Progenitor cell of endocrine pancreas (in vitro differentiated cells): ENCODE data around the gene SLC16A3. TPM values are rescaled to one million over a fixed set of nuclear protein-coding genes. Genes with fewer than 3 reads are reported as not detected.
A peak's percentile ranks its signal among the peaks of the same experiment; 100 is the strongest.
"Not testable (repeated sequence)": the region's sequence is repeated elsewhere in the genome, so short reads cannot be mapped to it uniquely, and the experiment has no call there.

Experiments used
- DNase-seq: peaks from one replicate; pipeline ENCODE4 v3.0.0; 2021; ENCODE audit warnings: low spot score; ENCODE audit not compliant: unreplicated experiment
- H3K27ac Mint-ChIP-seq: 2 replicates; pipeline ENCODE4 v1.8.0; 2021; ENCODE audit warnings: mild to moderate bottlenecking, moderate library complexity, mixed read lengths
- H3K27me3 Mint-ChIP-seq: 2 replicates; pipeline ENCODE4 v1.8.0; 2021; ENCODE audit warnings: mixed read lengths
- H3K36me3 Mint-ChIP-seq: 2 replicates; pipeline ENCODE4 v1.8.0; 2022; ENCODE audit warnings: mixed read lengths; ENCODE audit not compliant: insufficient read depth
- H3K4me1 Mint-ChIP-seq: 2 replicates; pipeline ENCODE4 v1.8.0; 2021; ENCODE audit warnings: low read depth, mixed read lengths
- H3K4me3 Mint-ChIP-seq: 2 replicates; pipeline ENCODE4 v1.8.0; 2021; ENCODE audit warnings: low read depth, mild to moderate bottlenecking, moderate library complexity, mixed read lengths
- H3K9me3 Mint-ChIP-seq: 2 replicates; pipeline ENCODE4 v1.8.0; 2021; ENCODE audit warnings: low read depth, mixed read lengths
- total RNA-seq: library from RNA; stranded (reverse); gene quantifications from 2 replicates; pipeline ENCODE4 v1.2.1, GENCODE V29; 2021
- TF ChIP-seq, protein P1 (sequence below): fragments of 200-600 bp; sonication (generic); IDR thresholded peaks from one replicate; pipeline ENCODE4 v1.5.0; 2021; ENCODE audit warnings: antibody characterized with exemption, mild to moderate bottlenecking; ENCODE audit not compliant: unreplicated experiment

The SLC16A3 gene
- total RNA-seq, 1 donor from 2014 or later: 5.4 TPM

DNA sequence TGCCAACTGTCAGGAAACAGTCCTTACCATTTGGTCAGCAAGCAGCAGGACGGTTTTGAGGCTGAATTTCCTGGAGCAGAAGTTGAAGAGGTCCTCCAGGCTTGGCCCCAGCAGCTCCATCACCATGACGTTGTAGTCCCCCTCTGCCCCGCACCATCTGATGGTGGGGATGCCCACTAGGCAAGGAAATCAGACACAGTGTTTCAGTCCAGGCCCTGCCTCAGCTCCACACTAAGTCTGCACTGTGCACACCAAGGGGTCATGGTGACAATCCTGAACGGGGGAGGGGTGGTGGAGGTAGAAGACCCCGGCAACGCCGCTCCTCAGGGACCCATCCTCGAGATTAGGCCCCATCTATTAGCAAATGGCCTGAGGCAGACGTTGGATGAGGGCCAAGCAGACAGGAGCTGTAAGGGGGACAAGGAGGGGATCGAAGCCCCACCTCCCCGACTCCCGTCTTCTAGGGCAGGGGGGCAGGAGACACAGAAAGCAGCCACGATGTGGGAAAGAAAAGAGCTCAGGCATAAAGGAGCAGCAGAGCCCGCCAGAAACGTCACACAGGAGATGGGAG, 26.6 kb downstream of the SLC16A3 start:
- Mint-ChIP-seq H3K36me3 (peaks cover 45% of the 10 kb centered on the region), H3K27me3 (no peaks in the 10 kb centered on the region), H3K4me1 (no peaks in the 10 kb centered on the region)

GRCh38 chr17:82256242-82256885, 27.5 kb downstream of the SLC16A3 start:
- DNase-seq: no peak
- H3K4me3 Mint-ChIP-seq: no peak overlapping the region
- H3K4me1 Mint-ChIP-seq: no peaks in the 10 kb centered on the region
- no peak overlapping the region for H3K27ac Mint-ChIP-seq
- peaks cover 49% of the 10 kb centered on the region for H3K36me3 Mint-ChIP-seq
- H3K9me3 Mint-ChIP-seq: peaks cover 3% of the 10 kb centered on the region
- H3K27me3 Mint-ChIP-seq: no peaks in the 10 kb centered on the region
- TF ChIP-seq, protein P1, sequence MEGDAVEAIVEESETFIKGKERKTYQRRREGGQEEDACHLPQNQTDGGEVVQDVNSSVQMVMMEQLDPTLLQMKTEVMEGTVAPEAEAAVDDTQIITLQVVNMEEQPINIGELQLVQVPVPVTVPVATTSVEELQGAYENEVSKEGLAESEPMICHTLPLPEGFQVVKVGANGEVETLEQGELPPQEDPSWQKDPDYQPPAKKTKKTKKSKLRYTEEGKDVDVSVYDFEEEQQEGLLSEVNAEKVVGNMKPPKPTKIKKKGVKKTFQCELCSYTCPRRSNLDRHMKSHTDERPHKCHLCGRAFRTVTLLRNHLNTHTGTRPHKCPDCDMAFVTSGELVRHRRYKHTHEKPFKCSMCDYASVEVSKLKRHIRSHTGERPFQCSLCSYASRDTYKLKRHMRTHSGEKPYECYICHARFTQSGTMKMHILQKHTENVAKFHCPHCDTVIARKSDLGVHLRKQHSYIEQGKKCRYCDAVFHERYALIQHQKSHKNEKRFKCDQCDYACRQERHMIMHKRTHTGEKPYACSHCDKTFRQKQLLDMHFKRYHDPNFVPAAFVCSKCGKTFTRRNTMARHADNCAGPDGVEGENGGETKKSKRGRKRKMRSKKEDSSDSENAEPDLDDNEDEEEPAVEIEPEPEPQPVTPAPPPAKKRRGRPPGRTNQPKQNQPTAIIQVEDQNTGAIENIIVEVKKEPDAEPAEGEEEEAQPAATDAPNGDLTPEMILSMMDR: no peak

More for the DNA sequence above, 26.6 kb downstream of the SLC16A3 start:
- Mint-ChIP-seq H3K27ac (peak overlapping the region; percentile 54), H3K4me3 (no peak overlapping the region), H3K9me3 (peaks cover under 1% of the 10 kb centered on the region)
- no peak for DNase-seq
- TF ChIP-seq, protein P1: no peak

GRCh38 chr17:82257473-82257872, 28.6 kb downstream of the SLC16A3 start:
- Mint-ChIP-seq H3K4me3 (no peak overlapping the region), H3K9me3 (peaks cover 3% of the 10 kb centered on the region), H3K27me3 (no peaks in the 10 kb centered on the region), H3K36me3 (peaks cover 53% of the 10 kb centered on the region), H3K27ac (peak overlapping the region; percentile 81), H3K4me1 (no peaks in the 10 kb centered on the region)
- TF ChIP-seq, protein P1: no peak
- no peak for DNase-seq

DNA sequence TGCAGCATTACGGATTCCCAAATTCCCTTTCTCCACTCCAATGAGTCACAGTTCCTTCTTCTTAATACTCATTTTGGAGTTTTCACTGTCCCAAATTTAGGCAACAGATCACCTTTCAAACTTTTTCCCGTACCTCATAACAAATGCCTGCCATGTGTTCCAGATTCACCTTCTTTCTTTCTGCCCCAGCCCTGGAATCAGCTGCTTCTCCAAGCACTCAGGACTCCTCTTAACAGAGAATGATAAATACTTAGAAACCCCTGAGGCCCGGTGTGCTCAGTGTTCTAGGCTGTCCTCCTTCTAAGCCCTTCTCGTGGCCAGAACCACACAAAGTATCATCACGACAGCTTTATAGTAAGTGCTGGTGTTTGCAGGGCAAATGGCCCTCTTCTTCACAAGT, 29.7 kb downstream of the SLC16A3 start:
- Mint-ChIP-seq H3K27me3 (no peaks in the 10 kb centered on the region), H3K9me3 (peaks cover 3% of the 10 kb centered on the region), H3K27ac (peak overlapping the region; percentile 2), H3K36me3 (peaks cover 51% of the 10 kb centered on the region), H3K4me1 (no peaks in the 10 kb centered on the region), H3K4me3 (no peak overlapping the region)
- no peak for DNase-seq
- TF ChIP-seq, protein P1: no peak

DNA sequence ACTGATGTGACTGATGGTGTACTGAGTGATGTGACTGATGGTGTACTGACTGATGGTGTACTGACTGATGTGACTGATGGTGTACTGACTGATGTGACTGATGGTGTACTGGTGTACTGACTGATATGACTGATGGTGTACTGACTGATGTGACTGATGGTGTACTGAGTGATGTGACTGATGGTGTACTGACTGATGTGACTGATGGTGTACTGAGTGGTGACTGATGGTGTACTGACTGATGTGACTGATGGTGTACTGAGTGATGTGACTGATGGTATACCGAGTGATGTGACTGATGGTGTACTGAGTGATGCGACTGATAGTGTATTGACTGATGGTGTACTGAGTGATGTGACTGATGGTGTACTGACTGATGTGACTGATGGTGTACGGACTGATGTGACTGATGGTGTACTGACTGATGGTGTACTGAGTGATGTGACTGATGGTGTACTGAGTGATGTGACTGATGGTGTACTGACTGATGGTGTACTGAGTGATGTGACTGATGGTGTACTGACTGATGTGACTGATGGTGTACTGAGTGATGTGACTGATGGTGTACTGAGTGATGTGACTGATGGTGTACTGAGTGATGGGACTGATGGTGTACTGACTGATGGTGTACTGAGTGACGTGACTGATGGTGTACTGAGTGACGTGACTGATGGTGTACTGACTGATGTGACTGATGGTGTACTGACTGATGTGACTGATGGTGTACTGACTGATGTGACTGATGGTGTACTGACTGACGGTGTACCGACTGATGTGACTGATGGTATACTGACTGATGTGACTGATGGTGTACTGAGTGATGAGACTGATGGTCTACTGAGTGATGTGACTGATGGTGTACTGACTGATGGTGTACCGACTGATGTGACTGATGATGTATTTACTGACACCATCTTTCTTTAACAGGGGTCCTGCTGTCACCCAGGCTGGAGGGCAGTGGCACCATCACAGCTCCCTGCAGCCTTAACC, 31.4 kb downstream of the SLC16A3 start:
- DNase-seq: not testable (repeated sequence)
- H3K36me3 Mint-ChIP-seq: peaks cover 59% of the 10 kb centered on the region

More for the DNA sequence above, 31.4 kb downstream of the SLC16A3 start:
- H3K4me1 Mint-ChIP-seq, H3K9me3 Mint-ChIP-seq, H3K4me3 Mint-ChIP-seq, H3K27me3 Mint-ChIP-seq: not testable (repeated sequence)
- H3K27ac Mint-ChIP-seq: peak overlapping the region; percentile 34
